K562 (cell line): ENCODE results near the gene YPEL3. TPM values are rescaled to one million over a fixed set of nuclear protein-coding genes. Genes with fewer than 3 reads are reported as not detected.

Experiments
- ATAC-seq: fragments of 200-7000 bp; cut with Tn5 transposase; 3 replicates; pipeline ENCODE4 v1.9.1; 2020; ENCODE audit warnings: moderate library complexity
- BruUV-seq: library from RNA; stranded (reverse); fragments of 400-500 nt; replicated peaks from 2 replicates; lab custom pipeline; 2021; lab: Mats Ljungman, UMichigan
- CTCF ChIA-PET: fragments of 300-600 bp; formaldehyde crosslinking; extraction: SDS; loops from one replicate; lab custom pipeline; 2021; ENCODE audit warnings: low intra/inter-chr PET ratio; lab: Yijun Ruan, JAX
- POLR2A ChIA-PET: fragments of 300-600, 350-650 bp; sonication (Branson Sonifier 250); formaldehyde crosslinking; extraction: SDS; loops from one replicate; lab custom pipeline; 2021; ENCODE audit warnings: antibody characterized with exemption, inconsistent platforms; lab: Yijun Ruan, JAX
- DNase-seq, 4 experiments: peaks; one replicate each; pipeline versions ENCODE4 v3.0.0 to v3.0.0-alpha.2; 2011 to 2018; ENCODE audit warnings: low spot score in 3 of 4, mixed read lengths in 3 of 4; ENCODE audit errors: extremely low read depth in 1 of 4
- FAIRE-seq: peaks from 2 replicates; lab custom pipeline; 2011; peaks lifted over from hg19 to GRCh38; lab: Jason Lieb, UNC
- H2AFZ ChIP-seq: 2 replicates; pipeline ENCODE4 v1.6.0; 2011; ENCODE audit warnings: low read depth, low read length, control low read depth, inconsistent platforms
- H3K27ac ChIP-seq: fragments of 200-600 bp; 3 replicates; pipeline ENCODE4 v1.8.0; 2011; ENCODE audit warnings: low read depth, mild to moderate bottlenecking, control low read depth, inconsistent platforms, low read length, moderate library complexity, mixed read lengths; ENCODE audit errors: extremely low read depth
- H3K27me3 ChIP-seq, 2 experiments: fragments of 300-600 bp in 1 of 2; 2 replicates in 1 of 2; 3 replicates in 1 of 2; pipeline versions ENCODE4 v1.6.0 to v1.8.0; 2011; ENCODE audit warnings: inconsistent platforms in 2 of 2, low read length in 2 of 2, mild to moderate bottlenecking in 1 of 2, mixed read lengths in 1 of 2, moderate library complexity in 1 of 2; ENCODE audit not compliant: control insufficient read depth in 2 of 2, insufficient read depth in 2 of 2
- H3K36me3 ChIP-seq: fragments of 300-600 bp; 3 replicates; pipeline ENCODE4 v1.8.0; 2011; ENCODE audit warnings: mild to moderate bottlenecking, low read length, inconsistent platforms; ENCODE audit not compliant: control insufficient read depth, insufficient read depth
- H3K4me1 ChIP-seq, 2 experiments: fragments of 200-600 bp in 1 of 2; replicated peaks in 1 of 2; 2 replicates in 1 of 2; 3 replicates in 1 of 2; pipeline versions ENCODE4 v1.5.1 to v1.8.0; 2011; ENCODE audit warnings: inconsistent platforms in 2 of 2, low read length in 2 of 2, mild to moderate bottlenecking in 1 of 2, mixed read lengths in 1 of 2, moderate library complexity in 1 of 2; ENCODE audit not compliant: control insufficient read depth in 2 of 2, insufficient read depth in 2 of 2
- H3K4me2 ChIP-seq: 2 replicates; pipeline ENCODE4 v1.6.1; 2011; ENCODE audit warnings: low read length, control low read depth, inconsistent platforms, mixed read lengths; ENCODE audit not compliant: insufficient read depth
- H3K4me3 ChIP-seq: fragments of 200-600 bp; sonication (generic), shearing (Covaris generic); 2 replicates; pipeline ENCODE4 v1.5.1; 2016; ENCODE audit warnings: control low read depth, inconsistent platforms
- H3K79me2 ChIP-seq: fragments of 200-600 bp; 3 replicates; pipeline ENCODE4 v1.8.0; 2011; ENCODE audit warnings: low read length, inconsistent platforms; ENCODE audit not compliant: control insufficient read depth, insufficient read depth
- H3K9ac ChIP-seq, 2 experiments: 2 replicates each; pipeline versions ENCODE4 v1.6.0 to v1.6.1; 2011; ENCODE audit warnings: low read depth in 2 of 2, low read length in 2 of 2, control low read depth in 1 of 2, inconsistent platforms in 1 of 2, mild to moderate bottlenecking in 1 of 2, mixed read lengths in 1 of 2; ENCODE audit not compliant: insufficient read depth in 1 of 2
- H3K9me1 ChIP-seq: one replicate; pipeline ENCODE4 v1.6.0; 2011; ENCODE audit warnings: inconsistent platforms, mild to moderate bottlenecking, low read length, moderate library complexity; ENCODE audit not compliant: control insufficient read depth, insufficient read depth
- H3K9me3 ChIP-seq: replicated peaks from 2 replicates; pipeline ENCODE4 v1.5.1; 2011; ENCODE audit warnings: low read depth, low read length, inconsistent platforms; ENCODE audit not compliant: control insufficient read depth, insufficient read depth
- H4K20me1 ChIP-seq: replicated peaks from 2 replicates; pipeline ENCODE4 v1.6.1; 2011; ENCODE audit warnings: low read length, inconsistent platforms, mixed read lengths; ENCODE audit not compliant: control insufficient read depth, insufficient read depth
- BCOR ChIP-seq: fragments of 450-650 bp; IDR thresholded peaks from 2 replicates; pipeline ENCODE4 v1.6.1; 2016
- DACH1 ChIP-seq: fragments of 450-650 bp; IDR thresholded peaks from 2 replicates; pipeline ENCODE4 v1.6.1; 2018; ENCODE audit not compliant: partially characterized antibody
- ELF1 ChIP-seq: fragments of 200-800 bp; sonication (Bioruptor generic); IDR thresholded peaks from 2 replicates; pipeline ENCODE4 v1.6.1; 2016; ENCODE audit warnings: missing genetic modification characterization, missing compliant biosample characterization
- KAT7 ChIP-seq: sonication (generic); formaldehyde crosslinking; IDR thresholded peaks from 2 replicates; pipeline ENCODE4 v1.8.0; 2022; ENCODE audit warnings: missing genetic modification reagents, mild to moderate bottlenecking, borderline replicate concordance
- MTA1 ChIP-seq: fragments of 450-650 bp; IDR thresholded peaks from 2 replicates; pipeline ENCODE4 v1.6.1; 2017; ENCODE audit warnings: borderline replicate concordance
- NCOR1 ChIP-seq: fragments of 450-650 bp; IDR thresholded peaks from 2 replicates; pipeline ENCODE4 v1.6.1; 2016; ENCODE audit warnings: mild to moderate bottlenecking, moderate library complexity
- POLR2G ChIP-seq: fragments of 200-400 bp; formaldehyde crosslinking; IDR thresholded peaks from 2 replicates; pipeline ENCODE4 v1.6.1; 2017; ENCODE audit warnings: low read depth, mild to moderate bottlenecking, antibody characterized with exemption, low read length, moderate library complexity
- RBFOX2 ChIP-seq: fragments of 200-400 bp; formaldehyde crosslinking; IDR thresholded peaks from 2 replicates; pipeline ENCODE4 v1.6.1; 2017; ENCODE audit warnings: low read depth, mild to moderate bottlenecking, low read length, moderate library complexity
- RBM22 ChIP-seq: fragments of 200-400 bp; formaldehyde crosslinking; IDR thresholded peaks from 2 replicates; pipeline ENCODE4 v1.6.1; 2018; ENCODE audit warnings: low read length, low read depth; ENCODE audit not compliant: poor library complexity, severe bottlenecking
- RBM25 ChIP-seq: fragments of 200-400 bp; formaldehyde crosslinking; IDR thresholded peaks from 2 replicates; pipeline ENCODE4 v1.6.1; 2018; ENCODE audit warnings: low read length, low read depth, moderate library complexity; ENCODE audit not compliant: severe bottlenecking
- SMARCC2 ChIP-seq: fragments of 450-650 bp; IDR thresholded peaks from 2 replicates; pipeline ENCODE4 v1.6.1; 2017; ENCODE audit warnings: antibody characterized with exemption, moderate library complexity, mild to moderate bottlenecking, low read depth
- ZNF12 ChIP-seq: sonication (generic); formaldehyde crosslinking; IDR thresholded peaks from 2 replicates; pipeline ENCODE4 v1.4.0; 2020; ENCODE audit warnings: mild to moderate bottlenecking, missing genetic modification reagents
- ZNF165 ChIP-seq: fragments of 250-450 bp; sonication (Bioruptor Pico); IDR thresholded peaks from 2 replicates; pipeline ENCODE4 v1.4.0; 2020; ENCODE audit warnings: borderline replicate concordance
- ZNF668 ChIP-seq: fragments of 250-450 bp; sonication (Bioruptor Pico); IDR thresholded peaks from 2 replicates; pipeline ENCODE4 v1.8.0; 2022; ENCODE audit warnings: mild to moderate bottlenecking, inconsistent platforms
- WGBS: fragments of 100-300 bp; shearing (Covaris generic); methylation state at CpG from one replicate; pipeline ENCODE4 v1.1.6; 2016; ENCODE audit warnings: low coverage, mixed read lengths; ENCODE audit not compliant: insufficient coverage; ENCODE audit errors: missing lambda C conversion rate; 5-methylcytosine and 5-hydroxymethylcytosine counted together
- in situ Hi-C: fragments of 300-500 bp; cut with MboI; formaldehyde crosslinking; loops from 4 replicates; pipeline ENCODE4 v1.15.0; 2018; ENCODE audit warnings: inconsistent platforms, mixed read lengths
- intact Hi-C: fragments of 100-400 bp; cut with micrococcal nuclease; formaldehyde crosslinking; loops from 2 replicates; pipeline ENCODE4 v1.14.2; 2022
- polyA plus RNA-seq, 8 experiments: library from polyadenylated mRNA; depleted of rRNA in 4 of 8; stranded (reverse) in 5 of 8; unstranded in 3 of 8; fragments of >200 nt; fragmentation: Nextera tagmentation in 2 of 8; fragmentation: Illumina TruSeq in 1 of 8; extraction: Ambion mirVana in 2 of 8; extraction: Trizol in 1 of 8; gene quantifications; 2 replicates each; pipeline versions ENCODE4 v1.2.1 to v1.2.3, GENCODE V29; 2011 to 2014; ENCODE audit warnings: inconsistent platforms in 1 of 8, missing spikeins in 1 of 8
- total RNA-seq, 7 experiments: library from RNA; depleted of rRNA in 6 of 7; stranded (reverse); fragments of >200 nt in 6 of 7; fragmentation: Illumina TruSeq in 2 of 7; extraction: Trizol in 2 of 7; gene quantifications; 2 replicates each; pipeline versions ENCODE4 v1.2.1 to v1.2.3, GENCODE V29; 2011 to 2021; ENCODE audit warnings: low replicate concordance in 1 of 7
- TF ChIP-seq, protein P1 (sequence below), 3 experiments: IDR thresholded peaks in 2 of 3; conservative IDR thresholded peaks in 1 of 3; 2 replicates each; pipeline ENCODE4 v1.5.1; 2011 to 2012; ENCODE audit warnings: low read length in 3 of 3, mild to moderate bottlenecking in 3 of 3, control low read depth in 2 of 3, improper control_type of control experiment in 1 of 3, inconsistent platforms in 1 of 3, low read depth in 1 of 3, mixed read lengths in 1 of 3, moderate library complexity in 1 of 3; ENCODE audit not compliant: insufficient read depth in 2 of 3

YPEL3 gene
- total and polyA plus RNA-seq, 9 of the 15 experiments (the other 6 are each of a cell fraction or from before 2014, with no cell fraction given): 0.41 to 15.0 (median 2.9) TPM

DNA sequence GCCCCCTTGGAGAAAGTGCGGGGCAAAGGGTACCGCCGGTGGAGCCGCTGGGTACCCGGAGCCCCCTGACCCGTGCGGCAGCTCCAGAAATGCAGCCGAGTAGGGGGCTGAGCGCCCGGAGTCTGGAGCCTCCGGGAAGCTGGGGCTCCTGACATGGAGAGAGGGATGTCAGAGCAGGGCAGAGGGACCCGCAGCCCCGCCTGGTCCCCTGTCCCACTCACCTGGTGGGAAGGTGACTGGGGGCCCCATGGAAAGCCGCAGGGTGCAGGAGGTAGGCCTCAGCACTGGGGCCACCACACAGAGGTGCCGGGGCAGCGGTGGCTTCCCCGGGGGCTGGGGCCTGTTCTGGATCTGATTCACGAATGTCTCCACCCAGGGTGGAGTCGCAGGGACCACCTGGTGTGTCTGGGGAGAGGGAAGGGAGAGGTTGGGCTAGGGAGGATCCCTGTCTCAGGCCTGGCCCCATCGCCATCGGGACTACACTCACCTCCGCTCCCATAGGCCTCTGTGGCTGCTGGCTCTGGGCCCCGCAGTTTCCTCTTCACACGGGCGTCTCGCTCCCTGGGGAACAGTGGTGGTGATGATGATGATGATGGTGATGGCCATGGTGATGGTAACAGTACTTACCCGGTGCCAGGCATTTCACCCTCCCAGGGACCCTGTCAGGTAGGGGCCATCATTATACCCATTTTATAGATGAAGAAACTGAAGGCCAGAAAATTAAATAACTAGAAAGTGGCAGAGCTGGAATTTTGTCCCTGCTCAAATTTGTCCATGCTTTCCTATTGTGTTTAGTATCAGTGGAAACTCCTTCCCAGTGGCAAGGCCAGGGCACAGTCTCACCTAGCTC, 9.5 kb downstream of the YPEL3 start:
- ChIA-PET POLR2A (interaction anchor here (0.5 to 1.7 kb wide), 3 partner anchors 12 to 572 kb away, joined by 3 to 9 read pairs (median 3); a partner anchor contains a TSS), CTCF (no interaction called here)
- no peak overlapping the region for H3K27ac ChIP-seq
- no peaks in the 10 kb centered on the region for H3K9me3 ChIP-seq
- H3K4me3 ChIP-seq: no peak overlapping the region
- no peaks in the 10 kb centered on the region for H4K20me1 ChIP-seq
- H3K4me1 ChIP-seq: peaks cover 9 to 44% of the 10 kb centered on the region in 2 experiments; a peak in 4 of 5 replicates
- ATAC-seq (no peak; the same call in 2 of the 3 replicates), DNase-seq (no peak), FAIRE-seq (no peak)
- H3K36me3 ChIP-seq: peaks cover 50% of the 10 kb centered on the region; the same call in 2 of the 3 replicates
- in situ Hi-C loops (no loop called here), intact Hi-C loops (no loop called here)
- 88% methylated on average over 20 of the region's 27 CpGs for WGBS
- H3K27me3 ChIP-seq: no peaks in the 10 kb centered on the region
- H3K79me2 ChIP-seq: no peaks in the 10 kb centered on the region; the same call in 2 of the 3 replicates
- no peak overlapping the region for H3K4me2 ChIP-seq
- H3K9ac ChIP-seq: no peak overlapping the region
- H3K9me1 ChIP-seq: no peaks in the 10 kb centered on the region
- no TSS peak for BruUV-seq
- no peak overlapping the region for H2AFZ ChIP-seq
- peak; percentile 82 for TF ChIP-seq POLR2G
- peak; percentile 76 for TF ChIP-seq RBM22
- TF ChIP-seq, protein P1, sequence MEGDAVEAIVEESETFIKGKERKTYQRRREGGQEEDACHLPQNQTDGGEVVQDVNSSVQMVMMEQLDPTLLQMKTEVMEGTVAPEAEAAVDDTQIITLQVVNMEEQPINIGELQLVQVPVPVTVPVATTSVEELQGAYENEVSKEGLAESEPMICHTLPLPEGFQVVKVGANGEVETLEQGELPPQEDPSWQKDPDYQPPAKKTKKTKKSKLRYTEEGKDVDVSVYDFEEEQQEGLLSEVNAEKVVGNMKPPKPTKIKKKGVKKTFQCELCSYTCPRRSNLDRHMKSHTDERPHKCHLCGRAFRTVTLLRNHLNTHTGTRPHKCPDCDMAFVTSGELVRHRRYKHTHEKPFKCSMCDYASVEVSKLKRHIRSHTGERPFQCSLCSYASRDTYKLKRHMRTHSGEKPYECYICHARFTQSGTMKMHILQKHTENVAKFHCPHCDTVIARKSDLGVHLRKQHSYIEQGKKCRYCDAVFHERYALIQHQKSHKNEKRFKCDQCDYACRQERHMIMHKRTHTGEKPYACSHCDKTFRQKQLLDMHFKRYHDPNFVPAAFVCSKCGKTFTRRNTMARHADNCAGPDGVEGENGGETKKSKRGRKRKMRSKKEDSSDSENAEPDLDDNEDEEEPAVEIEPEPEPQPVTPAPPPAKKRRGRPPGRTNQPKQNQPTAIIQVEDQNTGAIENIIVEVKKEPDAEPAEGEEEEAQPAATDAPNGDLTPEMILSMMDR (IDR thresholded peaks at IDR 0.05 in 2 of 3, conservative IDR thresholded peaks at IDR 0.05 in 1 of 3; ENCODE audit: insufficient read depth in 2 of 3, low read depth in 1 of 3, low read length in 3 of 3): no peak
- no peak for TF ChIP-seq DACH1
- TF ChIP-seq MTA1: no peak
- TF ChIP-seq SMARCC2: no peak
- TF ChIP-seq RBFOX2: peak; percentile 67
- TF ChIP-seq KAT7 (CRISPR knock-in tag): no peak
- TF ChIP-seq ZNF165: no peak
- TF ChIP-seq ZNF668 (CRISPR knock-in tag): no peak
- no peak for TF ChIP-seq ELF1 (tag)
- TF ChIP-seq RBM25: peak; percentile 55
- TF ChIP-seq NCOR1: no peak
- TF ChIP-seq ZNF12: no peak
- TF ChIP-seq BCOR: peak; percentile 62
